HUES48 (cell line): Measurements from ENCODE around the gene FAM237B.
"Not testable (repeated sequence)": the region's sequence is repeated elsewhere in the genome, so short reads cannot be mapped to it uniquely, and the experiment has no call there.

Experiments used
- H3K27ac ChIP-seq: one replicate; pipeline ENCODE4 v1.7.0; 2013; ENCODE audit warnings: low read depth, low read length, inconsistent platforms
- H3K27me3 ChIP-seq: 2 replicates; pipeline ENCODE4 v1.6.1; 2013; ENCODE audit warnings: mild to moderate bottlenecking, low read length; ENCODE audit not compliant: control insufficient read depth, insufficient read depth
- H3K36me3 ChIP-seq: 2 replicates; pipeline ENCODE4 v1.6.1; 2013; ENCODE audit warnings: low read length; ENCODE audit not compliant: control insufficient read depth, insufficient read depth
- H3K4me1 ChIP-seq: 2 replicates; pipeline ENCODE4 v1.6.1; 2013; ENCODE audit warnings: mild to moderate bottlenecking, low read length; ENCODE audit not compliant: control insufficient read depth, insufficient read depth
- H3K4me3 ChIP-seq: 2 replicates; pipeline ENCODE4 v1.5.1; 2013; ENCODE audit warnings: mild to moderate bottlenecking, low read depth, low read length
- H3K9ac ChIP-seq: 2 replicates; pipeline ENCODE4 v1.6.1; 2013; ENCODE audit warnings: mild to moderate bottlenecking, low read depth, low read length, moderate library complexity
- H3K9me3 ChIP-seq: 2 replicates; pipeline ENCODE4 v1.6.1; 2013; ENCODE audit warnings: low read length; ENCODE audit not compliant: control insufficient read depth, insufficient read depth

The FAM237B gene

GRCh38 chr7:90320801-90321494 is at the start of gene FAM237B:
Gene FAM237B, minus strand, starts transcription at chr7:90321304. Its CDS starts 1,556 bp downstream, at chr7:90319748.
- Histone ChIP-seq H3K9me3 (no peaks in the 10 kb centered on the region), H3K9ac (peak within 1 kb of the TSS; percentile 13; the same call in 1 of the 2 replicates), H3K36me3 (no peaks in the 10 kb centered on the region), H3K4me3 (peak within 1 kb of the TSS; percentile 71), H3K27me3 (peaks cover 62% of the 10 kb centered on the region), H3K27ac (no peak within 1 kb of the TSS), H3K4me1 (0 out of 2 replicates have a peak, but pooled peaks cover 3% of the 10 kb centered on the region)

- Histone ChIP-seq H3K27me3 (no peaks in the 10 kb centered on the region), H3K36me3 (peaks cover 33% of the 10 kb centered on the region), H3K9me3 (no peaks in the 10 kb centered on the region), H3K27ac (no peak overlapping the region), H3K4me3 (no peak overlapping the region), H3K4me1 (no peaks in the 10 kb centered on the region), H3K9ac (no peak overlapping the region)
These were observed 30.9 kb upstream of the FAM237B start for GRCh38 chr7:90351987-90352386.

- H3K9me3 ChIP-seq, H3K9ac ChIP-seq, H3K4me1 ChIP-seq, H3K27ac ChIP-seq, H3K27me3 ChIP-seq, H3K4me3 ChIP-seq: not testable (repeated sequence)
- H3K36me3 ChIP-seq, result peaks cover 15% of the 10 kb centered on the region
These were observed 28.9 kb upstream of the FAM237B start for GRCh38 chr7:90350032-90350431.

GRCh38 chr7:90349305-90349704 is 28.2 kb upstream of the FAM237B start:
- Histone ChIP-seq H3K27ac (no peak overlapping the region), H3K9me3 (no peaks in the 10 kb centered on the region), H3K9ac (no peak overlapping the region), H3K4me3 (no peak overlapping the region), H3K36me3 (peaks cover 8% of the 10 kb centered on the region), H3K4me1 (peaks cover 5% of the 10 kb centered on the region; the same call in 1 of the 2 replicates), H3K27me3 (no peaks in the 10 kb centered on the region)

GRCh38 chr7:90347759-90348158 is 26.7 kb upstream of the FAM237B start:
- Histone ChIP-seq H3K27ac (no peak overlapping the region), H3K27me3 (no peaks in the 10 kb centered on the region), H3K4me1 (peaks cover 5% of the 10 kb centered on the region; the same call in 1 of the 2 replicates), H3K36me3 (no peaks in the 10 kb centered on the region), H3K4me3 (peak overlapping the region; percentile 95), H3K9me3 (no peaks in the 10 kb centered on the region), H3K9ac (no peak overlapping the region; the same call in 1 of the 2 replicates)

GRCh38 chr7:90346336-90347125 is 25.4 kb upstream of the FAM237B start, which contains the start of gene GTPBP10:
Gene GTPBP10, plus strand, starts transcription at chr7:90346716. Its CDS starts 26 bp downstream, at chr7:90346742.
- no peaks in the 10 kb centered on the region for H3K9me3 ChIP-seq
- H3K4me3 ChIP-seq, result peak within 1 kb of the TSS; percentile 95
- peaks cover 5% of the 10 kb centered on the region; the same call in 1 of the 2 replicates for H3K4me1 ChIP-seq
- peak within 1 kb of the TSS; percentile 89 for H3K27ac ChIP-seq
- peak within 1 kb of the TSS; percentile 87 for H3K9ac ChIP-seq
- no peaks in the 10 kb centered on the region for H3K36me3 ChIP-seq
- H3K27me3 ChIP-seq, result no peaks in the 10 kb centered on the region

- Histone ChIP-seq H3K4me3 (peak overlapping the region; percentile 95), H3K27me3 (no peaks in the 10 kb centered on the region), H3K9ac (peak overlapping the region; percentile 87), H3K36me3 (no peaks in the 10 kb centered on the region), H3K9me3 (no peaks in the 10 kb centered on the region), H3K27ac (peak overlapping the region; percentile 26), H3K4me1 (peaks cover 5% of the 10 kb centered on the region; the same call in 1 of the 2 replicates)
These were observed 24.7 kb upstream of the FAM237B start for GRCh38 chr7:90345595-90346335.

GRCh38 chr7:90345016-90345415 is 23.9 kb upstream of the FAM237B start:
- H3K27me3 ChIP-seq, result no peaks in the 10 kb centered on the region
- no peak overlapping the region for H3K9ac ChIP-seq
- H3K4me1 ChIP-seq, result peaks cover 5% of the 10 kb centered on the region; the same call in 1 of the 2 replicates
- H3K36me3 ChIP-seq, result no peaks in the 10 kb centered on the region
- no peaks in the 10 kb centered on the region for H3K9me3 ChIP-seq
- no peak overlapping the region for H3K27ac ChIP-seq
- H3K4me3 ChIP-seq, result 0 out of 2 replicates have a peak overlapping the region, but pooled peaks have one; percentile 95

- Histone ChIP-seq H3K9me3 (no peaks in the 10 kb centered on the region), H3K4me3 (no peak overlapping the region), H3K27me3 (no peaks in the 10 kb centered on the region), H3K9ac (no peak overlapping the region), H3K4me1 (no peaks in the 10 kb centered on the region), H3K36me3 (no peaks in the 10 kb centered on the region), H3K27ac (no peak overlapping the region)
These were observed 16.0 kb upstream of the FAM237B start for GRCh38 chr7:90337106-90337505.

GRCh38 chr7:90334926-90335325 is 13.8 kb upstream of the FAM237B start:
- not testable (repeated sequence) for H3K36me3 ChIP-seq, H3K4me1 ChIP-seq, H3K9ac ChIP-seq, H3K27me3 ChIP-seq, H3K9me3 ChIP-seq, H3K4me3 ChIP-seq, H3K27ac ChIP-seq
